NCI-H2196 (cell line): ENCODE data around the gene GRID2.

Experiments used
- DNase-seq: peaks from one replicate; lab custom pipeline; 2025; ENCODE audit not compliant: unreplicated experiment; lab: John Stamatoyannopoulos, UW

GRID2 gene

DNA sequence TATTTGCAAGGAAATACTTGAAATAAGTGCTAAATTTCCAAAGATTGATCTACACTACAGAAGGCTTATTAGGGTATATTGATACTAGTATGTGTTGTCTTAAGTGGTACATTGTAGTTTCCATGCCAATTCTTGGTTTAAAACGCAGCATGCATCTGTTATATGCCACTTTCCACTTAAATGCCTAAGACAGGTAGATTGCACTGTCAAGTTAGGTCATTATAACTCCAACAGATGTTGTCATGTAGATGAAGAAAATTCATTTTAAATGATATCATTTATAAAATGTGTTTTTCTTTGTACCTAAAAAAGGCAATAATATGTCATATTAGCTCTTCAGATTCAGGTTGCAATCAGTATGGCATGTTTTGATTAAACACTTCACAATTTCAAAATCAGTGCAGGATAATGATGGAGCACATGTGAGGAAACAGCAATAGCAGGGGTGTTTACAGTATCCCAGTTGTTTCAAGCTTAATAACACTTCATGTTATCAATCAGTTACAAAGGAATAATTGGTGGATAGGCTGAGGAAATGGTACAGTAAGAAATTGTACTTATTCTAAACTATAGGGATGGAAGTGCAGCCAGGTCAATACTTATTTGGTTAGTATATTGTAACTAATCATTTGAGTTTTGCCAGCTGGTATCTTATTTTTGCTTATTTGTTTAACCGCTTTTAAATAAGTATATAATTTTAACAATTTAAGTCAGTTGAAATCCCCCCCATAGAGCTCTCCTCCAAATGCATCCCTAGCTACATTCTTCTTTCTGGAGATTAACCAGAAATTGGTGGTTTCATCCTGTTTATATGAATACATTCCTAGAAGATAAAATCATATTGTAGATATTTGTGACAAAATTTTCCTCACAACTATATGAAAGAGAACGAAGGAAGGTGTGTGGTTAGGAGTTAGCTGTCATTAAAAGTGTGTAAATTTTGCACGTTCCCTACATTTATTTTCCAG is 1070.4 kb downstream of the GRID2 start:
- DNase-seq = no peak

DNA sequence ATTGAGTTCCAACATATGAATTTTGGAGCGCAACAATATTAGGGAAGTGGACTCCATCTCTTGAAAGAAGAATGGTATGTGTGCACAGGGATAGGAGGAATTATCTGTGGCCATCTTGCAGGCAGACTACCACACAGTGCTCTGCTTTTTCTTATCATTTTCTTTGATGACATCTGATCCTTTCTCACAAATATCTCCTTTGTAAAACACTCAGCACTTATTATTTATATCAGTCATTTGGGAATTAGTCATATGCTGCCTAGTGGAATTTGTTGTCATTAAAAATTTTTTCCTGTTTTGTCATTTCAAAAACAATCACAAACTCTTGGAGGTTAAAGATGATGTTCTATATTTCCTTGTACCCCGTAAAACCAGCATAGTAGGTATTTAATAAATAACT is 1080.5 kb downstream of the GRID2 start:
- no peak for DNase-seq

DNA sequence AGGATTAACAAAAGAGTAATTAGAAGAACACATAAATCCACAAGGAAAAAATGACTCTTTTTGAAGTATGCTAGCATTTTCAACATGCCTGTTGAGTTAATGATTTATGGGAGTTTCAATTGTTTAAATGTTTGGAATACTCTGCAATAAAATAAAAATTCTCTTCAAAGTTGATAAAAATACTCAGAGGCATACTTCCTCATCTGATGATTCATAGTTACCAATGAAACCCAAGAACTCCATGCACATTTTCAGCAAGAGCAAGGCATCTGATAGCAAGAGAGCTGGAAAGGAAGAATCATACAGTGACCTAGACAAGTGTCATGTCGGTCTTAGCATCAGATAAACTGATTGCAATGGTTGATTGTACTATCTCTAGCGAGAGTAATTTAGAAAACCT is 1081.1 kb downstream of the GRID2 start:
- DNase-seq = no peak

DNA sequence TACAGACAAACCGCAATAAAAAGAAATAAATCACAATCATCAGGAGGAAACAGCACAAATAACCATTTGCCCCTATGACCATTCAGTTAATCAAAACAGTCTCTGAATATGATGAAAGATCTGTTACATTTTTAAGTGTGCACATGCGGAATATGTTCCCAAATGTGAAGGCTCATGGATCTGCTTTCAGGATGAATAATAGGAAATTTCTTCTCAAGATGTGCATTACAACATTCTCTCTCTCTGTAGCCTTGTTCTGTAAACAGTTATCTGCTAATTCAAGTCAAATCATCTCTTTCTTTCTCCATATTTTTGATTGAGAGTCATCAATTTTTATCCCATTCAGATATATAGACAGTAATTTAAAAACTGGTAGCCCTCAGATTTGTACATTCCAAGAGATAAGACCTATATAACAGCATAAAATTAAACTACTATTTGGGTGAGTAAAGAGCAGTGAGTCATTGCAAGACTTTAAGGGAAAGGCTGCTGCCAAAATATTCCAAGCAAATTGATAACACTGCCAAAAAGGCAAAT is 1090.8 kb downstream of the GRID2 start:
- no peak for DNase-seq

DNA sequence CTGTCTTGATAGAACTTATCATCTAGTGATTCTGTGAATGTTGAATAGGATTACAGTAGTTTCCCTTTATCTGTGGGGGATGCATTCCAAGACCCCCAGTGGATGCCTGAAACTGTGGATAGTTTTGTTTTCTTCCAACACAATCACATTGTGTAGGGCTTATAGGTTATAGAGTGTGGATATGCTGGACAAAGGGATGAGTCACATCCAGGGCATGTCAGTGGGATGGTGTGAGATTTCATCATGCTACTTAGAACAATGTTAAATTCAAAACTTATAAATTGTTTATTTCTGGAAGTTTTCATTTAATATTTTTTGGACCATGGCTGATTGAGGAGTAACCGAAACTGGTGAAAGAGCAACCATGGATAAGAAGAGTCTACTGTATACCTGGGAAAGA is 1092.5 kb downstream of the GRID2 start:
- no peak for DNase-seq

DNA sequence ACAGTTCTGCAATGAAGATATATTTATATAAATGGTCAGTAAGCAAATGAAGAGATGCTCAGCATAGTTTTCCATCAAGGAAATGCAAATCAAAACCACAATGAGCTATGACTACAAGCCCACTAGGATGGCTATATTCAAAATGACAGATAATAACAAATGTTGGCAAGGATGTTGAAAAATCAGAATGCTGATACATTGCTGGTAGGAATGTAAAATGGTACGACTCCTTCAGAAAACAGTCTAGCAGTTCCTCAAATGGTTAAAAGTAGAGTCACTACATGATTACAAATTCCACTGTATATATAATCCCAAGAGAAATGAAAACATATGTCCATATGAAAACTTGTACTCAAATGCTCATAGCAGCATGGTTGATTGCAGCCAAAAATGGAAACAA is 1099.8 kb downstream of the GRID2 start:
- no peak for DNase-seq

DNA sequence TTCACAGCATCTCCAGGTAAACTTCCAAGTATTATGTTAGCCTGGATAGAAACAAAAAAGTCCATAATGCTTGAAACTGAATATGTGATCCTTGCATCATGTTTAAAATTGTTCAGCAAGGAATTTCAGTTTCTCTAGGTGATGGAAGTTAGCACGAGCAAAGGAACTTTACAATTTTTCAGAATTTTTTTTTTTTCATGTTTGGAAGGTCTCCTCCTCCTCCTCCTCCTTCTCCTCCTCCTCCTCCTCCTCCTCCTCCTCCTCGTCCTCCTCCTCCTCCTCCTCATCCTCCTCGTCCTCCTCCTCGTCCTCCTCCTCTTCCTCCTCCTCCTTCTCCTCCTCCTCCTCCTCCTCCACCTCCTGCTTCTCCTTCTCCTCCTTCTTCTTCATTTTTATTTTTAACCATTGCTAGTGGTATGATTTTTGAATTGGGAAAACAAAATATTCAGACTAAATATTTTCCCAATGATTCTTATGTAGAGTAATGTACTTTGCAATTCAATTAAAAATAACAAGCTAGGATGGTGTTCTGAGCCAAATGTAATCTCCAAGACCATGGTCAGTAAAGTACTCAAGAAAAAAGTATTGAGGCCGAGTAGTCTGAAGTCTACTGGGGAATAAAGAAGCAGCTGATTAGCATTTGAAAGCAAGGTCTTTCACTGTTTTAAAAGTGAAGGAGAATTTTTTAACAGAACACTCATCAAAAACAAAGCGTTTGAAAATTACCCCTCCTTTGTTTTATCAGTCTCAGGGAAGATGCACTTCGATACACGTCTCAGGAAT is 1103.9 kb downstream of the GRID2 start:
- no peak for DNase-seq

DNA sequence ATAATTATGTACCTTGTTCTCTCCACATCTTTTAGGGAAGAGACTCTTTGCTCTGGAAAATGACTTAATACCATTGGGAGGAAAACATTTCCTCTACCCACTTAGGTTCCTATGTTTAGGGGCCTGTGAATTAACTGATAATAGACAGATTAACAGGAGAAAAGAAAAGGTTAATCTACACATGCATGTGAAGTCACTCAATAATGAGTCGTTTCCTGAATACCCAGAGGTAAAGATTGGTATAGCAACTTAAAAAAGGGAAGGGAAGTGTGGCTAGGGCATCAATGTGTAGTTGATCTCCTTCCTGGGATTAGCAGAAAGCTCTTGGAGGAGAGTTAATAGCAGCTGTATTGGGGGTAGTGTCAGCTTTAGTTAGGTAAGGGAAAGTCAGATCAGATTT is 1105.3 kb downstream of the GRID2 start:
- DNase-seq = no peak

DNA sequence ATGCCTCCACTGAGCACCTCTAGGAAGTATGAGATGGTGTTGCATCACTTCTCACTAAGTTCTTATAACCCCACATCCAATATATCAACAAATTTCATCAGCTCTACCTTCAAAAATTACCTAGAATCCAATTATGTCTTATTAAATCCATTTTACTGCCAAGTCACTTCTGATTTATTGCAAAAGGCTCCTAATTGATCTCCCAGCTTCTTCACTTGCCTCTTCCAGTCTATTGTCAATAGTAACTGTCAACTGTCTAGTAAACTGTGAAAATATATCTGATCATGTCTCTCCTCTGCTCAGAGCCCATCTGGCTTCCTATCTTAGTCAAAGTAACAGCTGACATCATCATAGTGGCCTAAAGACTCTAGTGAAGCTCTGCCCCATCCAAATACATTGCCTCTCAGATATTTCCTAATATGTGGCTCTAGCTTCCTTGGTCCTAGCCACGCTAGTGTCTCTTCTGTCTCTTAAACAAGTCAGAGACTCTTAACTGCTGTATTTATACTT is 1110.3 kb downstream of the GRID2 start:
- DNase-seq = no peak

DNA sequence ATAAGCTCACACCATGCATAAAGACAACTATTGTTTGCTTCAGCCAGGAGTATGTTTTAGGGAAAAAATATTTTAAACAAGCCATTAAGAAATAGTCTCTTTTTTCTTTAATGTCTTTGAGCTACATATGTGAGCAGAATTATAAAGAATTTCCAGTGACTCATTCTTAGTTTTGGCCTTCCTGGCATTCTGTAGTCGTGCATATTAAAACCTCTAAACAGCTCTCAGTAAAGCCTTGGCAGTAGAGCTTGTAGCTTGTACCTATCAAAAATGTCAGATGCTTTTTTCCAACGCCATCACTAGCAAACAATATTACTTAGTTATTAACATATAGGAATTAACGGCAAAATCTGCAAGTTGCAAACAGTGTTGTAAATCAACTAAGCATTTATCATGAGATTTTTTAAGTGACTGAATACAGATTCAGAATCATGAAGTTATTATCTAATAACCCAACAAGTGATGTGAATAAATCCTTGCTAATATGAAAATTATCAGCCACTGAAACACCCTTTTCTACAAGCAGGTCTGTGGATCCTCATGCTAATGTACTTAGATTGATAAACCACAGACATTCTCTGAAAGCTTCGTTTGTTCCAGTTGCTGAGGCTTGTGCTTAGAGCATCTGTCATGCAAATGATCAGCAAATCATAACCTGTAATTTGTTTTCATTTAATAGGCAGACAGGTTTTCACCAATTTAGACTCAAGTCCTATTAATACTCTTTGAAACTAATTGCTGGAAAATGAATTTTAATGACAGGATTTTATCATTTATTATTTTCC is 1112.8 kb downstream of the GRID2 start:
- DNase-seq = no peak

DNA sequence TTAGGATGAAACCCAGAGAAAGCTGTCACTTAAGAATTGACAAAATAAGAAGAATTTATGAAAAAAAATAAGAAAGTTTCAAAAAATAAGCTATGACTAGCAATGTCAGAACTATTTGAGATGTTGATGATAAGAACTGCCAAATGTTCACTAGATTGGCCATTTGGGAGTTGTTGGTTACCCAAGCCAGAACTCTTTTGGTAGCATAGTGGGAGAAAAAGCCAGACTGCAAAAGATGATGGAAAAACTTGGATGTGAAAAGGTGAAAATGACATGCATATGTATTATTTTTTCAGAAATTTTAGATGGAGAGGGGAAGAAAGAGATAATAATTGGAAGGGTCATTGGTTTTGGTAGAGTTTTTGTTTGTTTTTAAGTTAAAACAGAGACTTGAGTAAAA is 1127.6 kb downstream of the GRID2 start:
- DNase-seq = no peak

DNA sequence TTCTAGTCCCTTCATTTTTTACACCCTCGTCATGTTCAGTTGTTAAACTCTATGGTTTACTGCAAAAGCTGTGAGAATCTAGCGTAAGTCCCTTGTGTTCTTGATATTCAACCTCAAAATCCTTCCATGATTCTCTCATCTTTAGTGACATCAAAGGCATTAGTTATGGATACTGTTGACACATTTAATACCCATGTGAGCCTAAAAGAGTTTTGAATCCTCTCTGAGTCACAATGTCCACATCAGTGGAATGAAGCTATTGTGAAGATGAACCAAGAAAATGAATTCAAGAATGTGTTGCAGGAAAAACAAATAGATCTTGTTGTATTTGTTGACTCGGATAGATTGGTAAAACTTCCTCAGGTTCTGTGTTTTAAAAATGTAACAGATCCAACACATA is 1130.1 kb downstream of the GRID2 start:
- DNase-seq = no peak

DNA sequence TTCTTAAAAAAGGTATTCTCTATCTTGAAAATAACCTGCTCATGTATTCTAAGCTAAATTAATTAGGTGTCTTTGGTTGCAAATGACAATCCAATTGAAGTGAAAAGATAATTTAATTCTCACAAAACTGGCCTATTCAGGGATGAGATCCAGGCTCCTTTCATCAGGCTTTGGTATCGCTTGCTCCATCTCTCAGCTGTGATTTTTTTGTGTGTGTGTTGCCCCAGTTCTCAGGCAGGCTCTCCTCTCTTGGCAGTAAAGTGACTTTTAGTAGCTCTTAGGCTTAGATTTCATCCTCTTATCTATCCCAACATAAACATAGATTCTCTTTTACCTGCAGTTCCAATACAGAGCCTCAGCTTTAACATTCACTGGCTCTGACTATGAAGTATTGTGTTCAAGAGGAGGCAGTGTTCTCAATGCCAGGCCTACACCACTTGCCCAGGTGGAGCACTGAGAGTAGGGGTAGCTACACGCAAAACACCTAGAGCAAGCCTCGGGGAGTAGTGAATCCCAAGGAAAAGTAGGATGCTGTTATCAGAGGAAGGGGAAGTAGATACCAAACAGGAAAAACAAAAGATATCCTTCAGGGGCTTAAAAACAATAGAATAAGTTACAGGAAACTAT is 1132.3 kb downstream of the GRID2 start:
- DNase-seq = no peak

DNA sequence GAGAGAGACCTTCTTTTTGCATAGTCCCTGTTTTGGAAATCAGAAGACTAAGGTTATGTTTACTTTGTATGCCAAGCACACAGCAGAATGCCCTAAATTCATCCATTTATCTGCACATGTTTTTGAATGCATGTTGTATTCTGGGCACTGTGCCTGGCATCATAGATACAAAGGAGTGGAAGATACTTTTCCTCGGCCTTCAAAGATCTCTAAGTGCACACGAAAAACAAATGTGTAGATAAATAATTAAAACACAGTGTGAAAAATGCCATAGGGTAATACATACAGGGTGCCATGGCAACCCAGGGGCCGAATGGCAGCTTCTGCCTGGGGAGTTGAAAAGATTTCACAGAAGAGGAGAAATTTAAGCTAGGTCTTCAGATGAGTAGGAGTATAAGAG is 1134.2 kb downstream of the GRID2 start:
- no peak for DNase-seq

DNA sequence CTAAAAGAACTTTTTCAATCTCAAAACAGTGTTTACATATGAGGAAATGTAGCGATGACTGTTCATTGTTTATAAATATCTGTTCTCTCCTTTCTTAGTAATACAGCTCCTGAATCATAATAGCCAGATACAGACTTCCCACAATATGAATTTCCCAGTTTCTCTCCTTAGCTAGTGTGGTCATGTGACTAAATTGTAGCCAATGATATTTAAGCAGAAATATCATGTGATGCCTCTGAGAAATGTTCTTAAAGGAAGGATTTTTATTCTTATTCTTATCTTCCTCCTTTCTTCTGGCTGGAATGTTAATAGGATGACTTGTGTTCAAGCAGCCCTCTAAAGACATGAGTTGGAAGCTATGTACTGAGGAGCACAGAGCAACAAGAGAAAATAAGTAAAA is 1141.1 kb downstream of the GRID2 start:
- no peak for DNase-seq

DNA sequence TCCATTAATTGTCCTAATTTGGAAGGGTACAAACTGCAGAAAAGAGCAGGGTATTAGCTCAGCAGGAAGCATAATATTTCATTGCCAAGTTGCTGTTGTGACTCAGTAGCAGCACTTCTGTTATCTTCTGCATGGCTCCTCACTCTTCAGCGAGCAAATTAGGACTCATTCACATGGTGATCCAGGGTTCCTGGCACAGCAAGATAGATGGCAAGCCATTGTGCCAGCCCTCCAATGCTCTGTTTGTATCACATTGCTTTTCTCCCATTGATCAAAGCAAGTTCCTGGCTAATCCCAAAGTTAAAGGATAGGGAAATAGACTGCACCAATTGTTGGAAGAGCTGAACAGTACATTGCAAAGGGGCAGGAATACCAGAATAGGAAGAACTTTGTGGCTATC is 1142.3 kb downstream of the GRID2 start:
- no peak for DNase-seq

DNA sequence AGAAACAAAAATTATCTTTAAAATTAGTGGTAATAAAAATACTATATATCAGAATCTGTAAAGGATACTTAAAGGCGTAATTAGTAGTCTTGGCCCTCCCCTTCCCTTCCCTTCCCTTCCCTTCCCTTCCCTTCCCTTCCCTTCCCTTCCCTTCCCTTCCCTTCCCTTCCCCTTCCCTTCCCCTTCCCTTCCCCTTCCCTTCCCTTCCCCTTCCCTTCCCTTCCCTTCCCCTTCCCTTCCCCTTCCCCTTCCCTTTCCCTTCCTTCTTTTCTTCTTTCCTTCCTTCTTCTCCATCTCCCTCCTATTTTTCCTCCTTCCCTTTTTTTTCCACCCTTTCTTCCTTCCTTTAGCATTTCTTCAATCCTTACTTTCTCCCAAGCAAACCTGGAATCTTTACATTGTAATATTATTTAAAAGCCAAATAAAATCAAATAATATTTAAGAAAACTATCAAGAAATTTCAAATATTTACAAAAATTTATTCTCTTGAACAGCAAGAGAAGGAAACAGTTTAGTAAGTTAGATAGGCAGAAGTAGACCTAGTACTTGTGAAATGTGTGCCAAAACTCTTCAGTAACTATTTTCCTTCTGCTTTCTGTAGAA is 1145.0 kb downstream of the GRID2 start:
- no peak for DNase-seq

DNA sequence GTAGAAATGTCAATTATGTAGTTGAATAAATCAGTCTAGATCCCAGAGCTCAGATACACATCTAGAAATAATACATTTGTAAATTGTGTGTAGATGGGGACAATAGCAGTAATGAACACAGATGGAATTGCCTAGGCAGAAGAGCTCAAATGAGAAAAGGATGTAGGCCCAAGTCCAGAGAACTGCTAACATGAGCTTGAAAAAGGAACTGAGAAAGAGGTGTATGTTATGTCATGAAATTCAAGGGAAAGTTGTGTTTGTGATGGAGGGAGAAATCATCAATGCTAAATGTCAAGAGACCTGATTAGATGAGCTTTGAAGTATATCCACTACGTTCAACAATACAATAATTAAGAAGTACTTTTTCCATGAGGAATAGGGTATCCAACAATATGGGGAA is 1148.2 kb downstream of the GRID2 start:
- no peak for DNase-seq

DNA sequence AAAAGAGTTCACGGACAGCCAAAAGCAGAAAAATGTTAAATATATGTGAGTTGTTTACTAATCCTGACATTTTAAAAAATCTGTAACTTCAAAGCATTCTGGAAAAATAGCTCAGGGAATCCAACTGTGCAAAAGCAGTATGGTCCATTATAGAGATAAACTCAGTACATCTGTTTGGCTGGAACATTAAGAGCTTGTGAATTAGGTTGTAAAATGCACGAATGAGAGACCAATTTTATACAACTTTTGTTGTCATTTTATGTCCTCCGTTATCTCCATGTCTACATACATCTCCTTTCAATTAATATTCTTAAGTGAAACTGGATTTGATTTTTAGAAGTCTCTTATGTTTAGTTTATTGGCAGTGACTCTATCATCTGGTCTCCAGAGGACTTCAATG is 1157.8 kb downstream of the GRID2 start:
- DNase-seq = no peak

DNA sequence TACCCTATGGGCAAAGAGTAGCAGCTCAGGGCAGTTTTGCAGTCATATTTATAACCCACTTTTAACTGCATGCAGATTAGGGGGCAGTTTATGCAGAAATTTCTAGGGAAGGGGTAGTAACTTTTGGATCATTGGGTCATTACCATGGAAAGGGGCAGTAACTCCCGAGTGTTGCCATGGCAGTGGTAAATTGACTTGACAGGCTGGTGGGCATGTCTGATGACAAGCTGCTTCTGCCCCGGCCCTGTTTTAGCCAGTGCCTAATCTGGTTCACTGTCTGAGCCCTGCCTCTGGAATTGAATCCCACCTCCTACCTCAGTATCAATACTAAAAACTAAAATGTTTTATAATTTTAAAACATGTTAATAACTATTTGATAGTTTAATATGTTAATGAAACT is 1162.7 kb downstream of the GRID2 start:
- DNase-seq = no peak
